ENCODE results near the gene DIS3L2.

The DIS3L2 gene

GRCh38 chr2:232052591-232052990 lies 91.1 kb downstream of the DIS3L2 start:
- FAIRE-seq (no peak), DNase-seq (ENCODE audit: low spot score) (no peak)

DNA sequence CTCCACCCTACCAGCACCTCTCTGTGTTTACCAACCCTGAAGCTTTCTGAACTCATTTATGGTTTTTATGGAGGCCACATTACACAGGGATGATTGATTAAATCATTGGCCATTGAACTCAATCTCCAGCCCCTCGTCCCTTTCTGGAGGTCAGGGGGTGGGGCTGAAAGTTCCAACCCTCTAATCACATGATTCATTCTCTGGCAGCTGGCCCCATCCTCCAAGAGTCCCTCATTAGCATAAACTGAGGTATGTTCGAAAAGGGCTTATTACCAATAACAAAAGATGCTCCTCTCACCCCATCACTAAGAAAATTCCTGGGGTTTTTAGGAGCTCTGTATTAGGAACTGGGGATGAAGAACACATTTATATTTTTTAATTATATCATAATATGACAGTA lies 92.3 kb downstream of the DIS3L2 start:
- no peak for FAIRE-seq
- no peak for DNase-seq (ENCODE audit: low spot score)

- DNase-seq (ENCODE audit: low spot score): no peak
- FAIRE-seq: no peak
These were observed 96.8 kb downstream of the DIS3L2 start for GRCh38 chr2:232058063-232058877.

DNA sequence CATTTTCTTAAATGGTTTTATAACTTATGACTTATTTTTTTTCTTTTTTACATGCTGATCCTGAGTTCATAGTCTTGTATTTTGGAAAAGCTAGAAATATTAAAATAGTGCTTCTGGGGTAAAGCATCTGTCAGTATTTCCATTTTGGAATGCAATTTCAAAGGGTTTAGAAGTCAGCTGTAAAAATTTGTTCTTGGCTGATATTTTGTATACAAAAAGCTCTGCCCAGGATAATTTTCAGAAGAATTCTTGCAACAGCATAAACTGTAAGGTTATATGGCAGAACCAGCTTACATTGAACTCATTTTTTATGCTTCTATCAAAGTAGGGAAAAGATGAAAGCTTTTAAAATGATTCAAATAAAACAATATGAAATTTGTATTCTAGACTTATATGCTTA lies 97.4 kb downstream of the DIS3L2 start:
- FAIRE-seq: no peak
- no peak for DNase-seq (ENCODE audit: low spot score)

DNA sequence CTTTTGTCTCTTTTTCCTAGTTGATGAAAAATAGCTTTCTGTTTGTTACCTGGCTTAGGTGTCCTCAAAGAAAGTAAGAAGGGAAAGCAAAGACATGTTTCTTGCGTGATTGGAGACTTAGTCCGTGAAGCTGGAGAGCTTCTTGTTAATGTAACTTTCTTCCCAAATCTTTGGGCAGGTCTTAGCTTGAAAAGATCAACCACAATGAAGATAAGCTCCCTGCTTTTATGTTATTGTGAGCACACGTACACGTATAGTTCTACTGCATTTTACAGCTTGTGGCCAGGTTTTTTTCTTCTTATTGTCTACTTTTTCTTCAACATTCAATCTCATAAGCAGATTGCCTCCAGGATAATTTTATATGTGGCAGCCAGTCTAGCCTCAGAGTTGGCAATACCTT lies 99.8 kb downstream of the DIS3L2 start:
- DNase-seq (ENCODE audit: low spot score): no peak
- FAIRE-seq: no peak

DNA sequence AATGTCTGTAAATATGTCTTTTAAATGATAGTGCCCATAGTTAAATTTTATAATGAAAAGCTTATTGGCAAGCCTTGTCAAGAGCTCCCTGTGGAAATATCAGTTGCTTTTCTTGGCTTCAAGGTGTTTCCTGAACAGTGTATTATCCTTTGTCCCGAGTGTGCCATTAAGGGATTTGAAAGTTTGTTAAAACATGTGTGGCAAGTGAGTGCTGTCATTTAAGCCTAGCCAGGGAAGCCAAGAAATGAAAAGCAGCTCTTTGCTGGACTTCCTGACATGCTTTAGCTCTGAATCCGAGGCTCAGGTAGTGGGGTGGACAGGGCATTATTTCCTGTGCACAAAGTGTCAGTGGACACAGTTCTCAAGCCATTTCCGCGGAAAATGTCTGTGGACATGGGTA lies 111.5 kb downstream of the DIS3L2 start:
- FAIRE-seq: no peak
- DNase-seq (ENCODE audit: low spot score): no peak

GRCh38 chr2:232073699-232074098 lies 112.2 kb downstream of the DIS3L2 start:
- DNase-seq (ENCODE audit: low spot score) (no peak), FAIRE-seq (no peak)

GRCh38 chr2:232075080-232075479 lies 113.6 kb downstream of the DIS3L2 start:
- DNase-seq (ENCODE audit: low spot score): peak; percentile 57
- FAIRE-seq: peak; percentile 70

GRCh38 chr2:232075859-232076258 lies 114.3 kb downstream of the DIS3L2 start:
- DNase-seq (ENCODE audit: low spot score): peak; percentile 68
- peak; percentile 94 for FAIRE-seq

- no peak for FAIRE-seq
- no peak for DNase-seq (ENCODE audit: low spot score)
These were observed 114.8 kb downstream of the DIS3L2 start for GRCh38 chr2:232076272-232076671.

DNA sequence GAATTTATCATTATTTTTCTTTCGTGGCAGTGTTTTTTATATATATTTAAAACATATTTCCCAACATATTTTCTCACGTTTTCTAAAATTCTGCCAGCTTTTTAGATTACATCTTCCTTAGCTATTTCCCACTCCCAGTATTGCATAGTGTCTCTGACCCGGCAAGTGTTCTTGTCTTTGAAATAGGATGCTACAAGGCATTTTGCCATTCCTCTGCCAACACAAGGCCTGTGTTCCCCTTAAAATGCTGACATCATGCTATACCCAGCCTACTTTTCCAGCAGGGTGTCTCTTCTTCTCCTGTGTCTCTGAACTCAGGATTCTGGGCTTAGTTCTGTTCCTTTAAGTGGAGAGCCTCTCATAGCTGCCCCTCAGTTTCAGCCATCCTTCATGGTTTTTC lies 115.2 kb downstream of the DIS3L2 start:
- FAIRE-seq (no peak), DNase-seq (ENCODE audit: low spot score) (no peak)

DNA sequence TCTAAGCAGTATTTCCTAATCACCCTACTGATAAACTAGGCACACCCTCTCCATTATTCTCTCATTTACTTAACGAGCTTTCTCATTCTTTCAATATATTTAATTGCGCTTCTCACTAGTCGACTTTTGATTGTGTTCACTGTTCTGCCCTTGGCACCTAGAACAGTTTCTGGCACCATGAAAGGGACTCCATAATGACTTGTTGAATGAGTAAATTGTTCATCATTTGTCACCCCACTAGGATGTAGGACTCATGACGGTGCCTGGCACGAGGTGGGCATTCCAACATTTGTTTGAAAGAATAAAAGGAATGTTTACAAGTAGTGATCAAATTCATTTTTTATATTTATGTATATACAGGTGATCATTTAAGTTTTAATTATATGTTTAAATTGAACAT lies 123.7 kb downstream of the DIS3L2 start:
- DNase-seq (ENCODE audit: low spot score) (no peak), FAIRE-seq (no peak)

DNA sequence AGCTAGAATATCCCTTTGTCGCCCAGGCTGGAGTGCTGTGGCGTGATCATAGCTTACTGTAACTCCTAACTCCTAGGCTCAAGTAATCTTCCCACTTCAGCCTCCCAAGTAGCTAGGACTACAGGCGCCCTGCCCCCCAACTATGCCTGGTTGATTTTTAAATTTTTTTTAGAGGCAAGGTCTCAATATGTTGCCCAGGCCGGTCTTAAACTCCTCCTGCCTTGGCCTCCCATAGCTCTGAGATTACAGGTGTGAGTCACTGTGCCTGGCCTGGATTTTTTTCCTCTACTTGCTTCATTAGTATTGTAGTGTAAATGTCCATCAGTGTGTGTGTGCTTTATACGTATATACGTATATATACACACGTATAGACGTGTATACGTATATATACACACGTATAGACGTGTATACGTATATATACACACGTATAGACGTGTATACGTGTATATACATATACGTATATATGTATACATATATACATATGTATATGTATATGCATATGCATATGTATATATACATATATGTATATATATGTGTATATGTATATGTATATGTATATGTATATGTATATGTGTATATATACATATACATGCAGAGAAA lies 124.4 kb downstream of the DIS3L2 start:
- FAIRE-seq: peak; percentile 62
- no peak for DNase-seq (ENCODE audit: low spot score)

GRCh38 chr2:232088771-232089170 lies 127.3 kb downstream of the DIS3L2 start:
- DNase-seq (ENCODE audit: low spot score) (no peak), FAIRE-seq (no peak)

DNA sequence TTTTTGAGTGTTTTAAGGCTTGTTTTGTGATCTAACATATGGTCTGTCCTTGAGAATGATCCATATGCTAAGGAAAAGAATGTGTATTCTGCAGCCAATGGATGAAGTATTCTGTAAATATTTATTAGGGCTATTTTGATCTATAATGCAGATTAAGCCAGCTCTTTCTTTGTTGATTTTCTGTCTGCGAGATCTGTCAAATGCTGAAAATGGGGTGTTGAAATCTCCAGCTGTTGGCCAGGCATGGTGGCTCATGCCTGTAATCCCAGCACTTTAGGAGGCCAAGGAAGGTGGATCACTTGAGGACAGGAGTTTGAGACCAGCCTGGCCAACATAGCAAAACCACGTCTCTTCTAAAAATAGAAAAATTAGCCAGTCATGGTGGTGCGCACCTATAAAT lies 132.7 kb downstream of the DIS3L2 start:
- FAIRE-seq (no peak), DNase-seq (ENCODE audit: low spot score) (no peak)

DNA sequence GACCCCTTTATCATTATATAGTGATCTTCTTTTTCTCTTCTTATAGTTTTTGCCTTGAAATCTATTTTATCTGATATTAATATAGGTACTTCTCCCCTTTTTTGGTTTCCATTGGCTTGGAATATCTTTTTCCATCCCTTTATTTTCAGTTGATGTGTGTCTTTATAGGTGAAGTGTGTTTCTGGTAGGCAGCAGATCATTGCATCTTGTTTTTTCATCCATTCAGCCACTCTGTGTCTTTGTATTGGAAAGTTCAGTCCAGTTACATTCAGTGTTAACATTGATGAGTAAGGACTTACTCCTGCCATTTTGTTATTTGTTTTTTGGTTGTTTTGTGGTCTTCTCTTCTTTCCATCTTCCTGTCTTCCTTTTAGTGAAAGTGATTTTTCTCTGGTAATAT lies 133.4 kb downstream of the DIS3L2 start:
- no peak for DNase-seq (ENCODE audit: low spot score)
- FAIRE-seq: no peak

GRCh38 chr2:232097260-232097659 lies 135.7 kb downstream of the DIS3L2 start:
- DNase-seq (ENCODE audit: low spot score): no peak
- no peak for FAIRE-seq

GRCh38 chr2:232097758-232098157 lies 136.2 kb downstream of the DIS3L2 start:
- DNase-seq (ENCODE audit: low spot score) (no peak), FAIRE-seq (no peak)

GRCh38 chr2:232102380-232102779 lies 140.9 kb downstream of the DIS3L2 start:
- DNase-seq (ENCODE audit: low spot score) (no peak), FAIRE-seq (no peak)

DNA sequence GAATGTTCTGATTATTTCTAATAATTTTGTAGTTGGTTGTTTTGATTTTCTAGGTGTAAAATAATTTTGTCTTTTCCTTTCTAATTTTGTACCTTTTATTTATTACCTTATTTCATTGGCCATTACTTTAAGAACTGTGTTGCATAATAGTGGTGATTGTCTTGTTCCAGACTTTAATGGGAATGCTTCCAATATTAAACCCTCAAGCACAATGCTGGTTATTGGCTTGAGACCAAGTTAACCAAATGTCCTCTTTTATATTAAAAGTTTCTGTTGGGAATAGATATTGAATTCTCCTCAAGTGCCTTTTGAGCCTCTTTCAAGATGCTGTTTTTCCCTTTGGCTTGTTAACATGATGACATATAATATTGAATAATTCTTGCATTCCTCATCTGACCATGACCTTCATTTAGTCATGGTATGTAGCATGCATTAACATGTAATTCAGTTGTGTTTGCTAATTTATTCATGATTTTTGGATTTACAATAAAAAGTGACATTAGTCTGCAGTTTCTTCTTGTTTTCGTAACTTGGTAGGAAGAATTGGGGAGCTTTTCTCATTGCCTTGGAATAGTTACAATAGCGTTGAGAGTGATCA lies 141.7 kb downstream of the DIS3L2 start:
- DNase-seq (ENCODE audit: low spot score) (no peak), FAIRE-seq (no peak)

- FAIRE-seq (no peak), DNase-seq (ENCODE audit: low spot score) (no peak)
These were observed 142.6 kb downstream of the DIS3L2 start for GRCh38 chr2:232104076-232104646.

- DNase-seq (ENCODE audit: low spot score) (no peak), FAIRE-seq (no peak)
These were observed 150.0 kb downstream of the DIS3L2 start for GRCh38 chr2:232111551-232111950.
